ENCODE measurements around the gene CTBP2.
A peak's percentile ranks its signal among the peaks of the same experiment; 100 is the strongest.

The CTBP2 gene

GRCh38 chr10:125121003-125121402, 39.4 kb downstream of the CTBP2 start:
- DNase-seq: peak; percentile 50

- no peak for DNase-seq
Measured at GRCh38 chr10:125120053-125120710, 40.2 kb downstream of the CTBP2 start.

- no peak for DNase-seq
Measured at GRCh38 chr10:125118701-125119100, 41.7 kb downstream of the CTBP2 start.

GRCh38 chr10:125118011-125118611, 42.3 kb downstream of the CTBP2 start:
- no peak for DNase-seq

- no peak for DNase-seq
Measured at GRCh38 chr10:125116652-125117310, 43.6 kb downstream of the CTBP2 start.

- no peak for DNase-seq
Measured at GRCh38 chr10:125116041-125116649, 44.2 kb downstream of the CTBP2 start.

GRCh38 chr10:125115409-125115808, 45.0 kb downstream of the CTBP2 start:
- no peak for DNase-seq

GRCh38 chr10:125114761-125115391, 45.5 kb downstream of the CTBP2 start:
- no peak for DNase-seq

GRCh38 chr10:125113691-125114371, 46.5 kb downstream of the CTBP2 start:
- DNase-seq: no peak

GRCh38 chr10:125112697-125113494, 47.5 kb downstream of the CTBP2 start:
- no peak for DNase-seq

- DNase-seq: no peak
Measured at GRCh38 chr10:125111118-125111727, 49.1 kb downstream of the CTBP2 start.

- DNase-seq: no peak
Measured at GRCh38 chr10:125107965-125108580, 52.3 kb downstream of the CTBP2 start.

GRCh38 chr10:125107166-125107949, 53.0 kb downstream of the CTBP2 start:
- DNase-seq: no peak

- no peak for DNase-seq
Measured at GRCh38 chr10:125106586-125106985, 53.8 kb downstream of the CTBP2 start.

GRCh38 chr10:125105706-125106255, 54.6 kb downstream of the CTBP2 start:
- no peak for DNase-seq

- no peak for DNase-seq
Measured at GRCh38 chr10:125105155-125105554, 55.2 kb downstream of the CTBP2 start.

GRCh38 chr10:125104559-125104958, 55.8 kb downstream of the CTBP2 start:
- DNase-seq: no peak

GRCh38 chr10:125103924-125104323, 56.4 kb downstream of the CTBP2 start:
- DNase-seq: no peak

GRCh38 chr10:125103466-125103865, 56.9 kb downstream of the CTBP2 start:
- no peak for DNase-seq

- DNase-seq: peak; percentile 69
Measured at GRCh38 chr10:125102821-125103220, 57.5 kb downstream of the CTBP2 start.

All from NCI-H69 (cell line).